GM18517 (cell line): ENCODE measurements around the gene COX7A1.

Experiments
- ATAC-seq: cut with Tn5 transposase; IDR thresholded peaks from one replicate; pipeline ENCODE4 v1.9.1; 2021; ENCODE audit warnings: mild to moderate bottlenecking, moderate library complexity; ENCODE audit not compliant: unreplicated experiment

Gene COX7A1

GRCh38 chr19:36113894-36114720, 38.1 kb downstream of the COX7A1 start:
- ATAC-seq = no peak

GRCh38 chr19:36113425-36113824, 38.8 kb downstream of the COX7A1 start:
- ATAC-seq = no peak

GRCh38 chr19:36112678-36113077, 39.6 kb downstream of the COX7A1 start:
- no peak for ATAC-seq

- ATAC-seq = no peak
Measured at GRCh38 chr19:36111200-36111539, 41.1 kb downstream of the COX7A1 start.

- ATAC-seq = no peak
Measured at GRCh38 chr19:36110487-36111199, 41.6 kb downstream of the COX7A1 start, which contains the start of gene OVOL3. OVOL3 (plus strand) TSS chr19:36111143; CDS start chr19:36111203, 60 bp downstream.

- no peak for ATAC-seq
Measured at GRCh38 chr19:36108684-36109083, 43.6 kb downstream of the COX7A1 start.

GRCh38 chr19:36106991-36107390, 45.3 kb downstream of the COX7A1 start:
- ATAC-seq = no peak

GRCh38 chr19:36106441-36106840, 45.8 kb downstream of the COX7A1 start:
- no peak for ATAC-seq

GRCh38 chr19:36103842-36104552, 48.2 kb downstream of the COX7A1 start:
- no peak for ATAC-seq

- ATAC-seq = no peak
Measured at GRCh38 chr19:36103040-36103626, 49.1 kb downstream of the COX7A1 start.

- no peak for ATAC-seq
Measured at GRCh38 chr19:36101550-36102327, 50.5 kb downstream of the COX7A1 start.
